ENCODE results near the gene LRRTM1.

LRRTM1 gene

DNA sequence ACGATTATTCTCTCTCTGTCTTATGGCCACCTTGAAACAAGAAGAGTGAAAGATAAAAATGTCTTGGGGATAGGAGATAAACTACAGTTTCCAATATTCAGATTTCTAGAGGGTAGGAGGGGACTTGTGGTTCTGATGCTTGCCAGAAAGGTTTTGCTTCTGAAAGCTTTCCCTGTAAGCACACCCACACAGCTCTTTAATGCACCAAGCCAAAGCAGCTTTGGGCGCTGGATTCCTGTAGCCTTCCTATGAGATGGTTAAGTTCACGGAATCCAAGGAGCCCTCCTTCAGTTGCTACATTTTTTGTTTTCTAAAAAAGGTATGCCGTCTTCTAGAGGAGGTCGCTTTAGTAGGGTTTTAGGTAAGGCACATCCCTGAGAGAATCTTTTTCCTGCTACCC is 4.9 kb downstream of the LRRTM1 start:
- ChIA-PET POLR2A (no interaction called here), CTCF (no interaction called here)
- H3K4me3 ChIP-seq (ENCODE audit: low read depth, low read length), result no peak overlapping the region
- TF ChIP-seq HOXC10 (CRISPR knock-in tag; IDR thresholded peaks at IDR 0.05) (no peak), ZFP69B (tag by site-specific recombination; IDR thresholded peaks at IDR 0.05) (no peak), ZNF664 (tag by site-specific recombination; IDR thresholded peaks at IDR 0.05) (no peak), ZNF391 (tag by site-specific recombination; IDR thresholded peaks at IDR 0.05; ENCODE audit: borderline replicate concordance, low read depth) (no peak), ZNF184 (tag by site-specific recombination; IDR thresholded peaks at IDR 0.05) (no peak), ZNF747 (tag by site-specific recombination; IDR thresholded peaks at IDR 0.05) (no peak), SP7 (tag by site-specific recombination; IDR thresholded peaks at IDR 0.05) (no peak), BCL11B (tag by site-specific recombination; IDR thresholded peaks at IDR 0.05; ENCODE audit: low read depth) (no peak), GLIS1 (tag by site-specific recombination; IDR thresholded peaks at IDR 0.05) (no peak), ZBTB17 (tag by site-specific recombination; IDR thresholded peaks at IDR 0.05) (no peak), ZNF785 (tag by site-specific recombination; IDR thresholded peaks at IDR 0.05) (no peak), ZNF132 (tag by site-specific recombination; IDR thresholded peaks at IDR 0.05; ENCODE audit: borderline replicate concordance) (no peak), ZNF266 (tag by site-specific recombination; IDR thresholded peaks at IDR 0.05; ENCODE audit: low read depth) (no peak), ZNF544 (tag by site-specific recombination; IDR thresholded peaks at IDR 0.05) (no peak)
- TF ChIP-seq, protein P1, sequence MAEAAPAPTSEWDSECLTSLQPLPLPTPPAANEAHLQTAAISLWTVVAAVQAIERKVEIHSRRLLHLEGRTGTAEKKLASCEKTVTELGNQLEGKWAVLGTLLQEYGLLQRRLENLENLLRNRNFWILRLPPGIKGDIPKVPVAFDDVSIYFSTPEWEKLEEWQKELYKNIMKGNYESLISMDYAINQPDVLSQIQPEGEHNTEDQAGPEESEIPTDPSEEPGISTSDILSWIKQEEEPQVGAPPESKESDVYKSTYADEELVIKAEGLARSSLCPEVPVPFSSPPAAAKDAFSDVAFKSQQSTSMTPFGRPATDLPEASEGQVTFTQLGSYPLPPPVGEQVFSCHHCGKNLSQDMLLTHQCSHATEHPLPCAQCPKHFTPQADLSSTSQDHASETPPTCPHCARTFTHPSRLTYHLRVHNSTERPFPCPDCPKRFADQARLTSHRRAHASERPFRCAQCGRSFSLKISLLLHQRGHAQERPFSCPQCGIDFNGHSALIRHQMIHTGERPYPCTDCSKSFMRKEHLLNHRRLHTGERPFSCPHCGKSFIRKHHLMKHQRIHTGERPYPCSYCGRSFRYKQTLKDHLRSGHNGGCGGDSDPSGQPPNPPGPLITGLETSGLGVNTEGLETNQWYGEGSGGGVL (tag by site-specific recombination; IDR thresholded peaks at IDR 0.05), result no peak
- H3K4me1 ChIP-seq (ENCODE audit: control insufficient read depth, insufficient read depth, low read length), result no peaks in the 10 kb centered on the region
- H3K36me3 ChIP-seq (ENCODE audit: control insufficient read depth in 2 of 2, insufficient read depth in 1 of 2, low read length in 2 of 2), result no peaks in the 10 kb centered on the region
- H3K27ac ChIP-seq (ENCODE audit: extremely low read depth, low read depth, low read length), result no peak overlapping the region
- H3K9me3 ChIP-seq (ENCODE audit: control insufficient read depth, insufficient read depth, low read depth, low read length), result no peaks in the 10 kb centered on the region

DNA sequence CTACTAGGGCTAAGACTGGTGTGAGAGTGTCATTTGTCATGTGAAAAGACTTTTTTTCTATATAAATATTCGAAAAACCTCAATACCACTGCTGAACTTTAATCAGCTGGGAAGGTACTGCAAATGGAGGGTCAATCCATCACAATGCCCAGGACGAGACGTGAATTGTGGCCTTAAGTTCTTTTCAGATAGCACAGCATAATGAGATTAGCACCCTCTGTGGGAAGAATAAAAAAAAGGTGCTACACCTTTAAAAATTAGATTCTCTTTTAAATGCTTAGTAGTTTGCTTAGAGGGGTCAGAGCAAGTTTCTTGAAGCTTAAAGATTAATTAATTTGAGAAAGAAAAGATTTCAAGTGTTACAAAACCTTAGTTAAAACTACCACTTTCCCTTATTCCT is 5.6 kb downstream of the LRRTM1 start:
- POLR2A ChIA-PET, result no interaction called here
- CTCF ChIA-PET, result no interaction called here
- Histone ChIP-seq H3K4me3 (ENCODE audit: low read depth, low read length) (no peak overlapping the region), H3K36me3 (ENCODE audit: control insufficient read depth in 2 of 2, insufficient read depth in 1 of 2, low read length in 2 of 2) (no peaks in the 10 kb centered on the region), H3K27ac (ENCODE audit: extremely low read depth, low read depth, low read length) (no peak overlapping the region), H3K4me1 (ENCODE audit: control insufficient read depth, insufficient read depth, low read length) (no peaks in the 10 kb centered on the region), H3K9me3 (ENCODE audit: control insufficient read depth, insufficient read depth, low read depth, low read length) (no peaks in the 10 kb centered on the region)
- TF ChIP-seq, protein P2, sequence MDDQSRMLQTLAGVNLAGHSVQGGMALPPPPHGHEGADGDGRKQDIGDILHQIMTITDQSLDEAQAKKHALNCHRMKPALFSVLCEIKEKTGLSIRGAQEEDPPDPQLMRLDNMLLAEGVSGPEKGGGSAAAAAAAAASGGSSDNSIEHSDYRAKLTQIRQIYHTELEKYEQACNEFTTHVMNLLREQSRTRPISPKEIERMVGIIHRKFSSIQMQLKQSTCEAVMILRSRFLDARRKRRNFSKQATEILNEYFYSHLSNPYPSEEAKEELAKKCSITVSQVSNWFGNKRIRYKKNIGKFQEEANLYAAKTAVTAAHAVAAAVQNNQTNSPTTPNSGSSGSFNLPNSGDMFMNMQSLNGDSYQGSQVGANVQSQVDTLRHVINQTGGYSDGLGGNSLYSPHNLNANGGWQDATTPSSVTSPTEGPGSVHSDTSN (CRISPR knock-in tag; IDR thresholded peaks at IDR 0.05), result no peak
- TF ChIP-seq, protein P3, sequence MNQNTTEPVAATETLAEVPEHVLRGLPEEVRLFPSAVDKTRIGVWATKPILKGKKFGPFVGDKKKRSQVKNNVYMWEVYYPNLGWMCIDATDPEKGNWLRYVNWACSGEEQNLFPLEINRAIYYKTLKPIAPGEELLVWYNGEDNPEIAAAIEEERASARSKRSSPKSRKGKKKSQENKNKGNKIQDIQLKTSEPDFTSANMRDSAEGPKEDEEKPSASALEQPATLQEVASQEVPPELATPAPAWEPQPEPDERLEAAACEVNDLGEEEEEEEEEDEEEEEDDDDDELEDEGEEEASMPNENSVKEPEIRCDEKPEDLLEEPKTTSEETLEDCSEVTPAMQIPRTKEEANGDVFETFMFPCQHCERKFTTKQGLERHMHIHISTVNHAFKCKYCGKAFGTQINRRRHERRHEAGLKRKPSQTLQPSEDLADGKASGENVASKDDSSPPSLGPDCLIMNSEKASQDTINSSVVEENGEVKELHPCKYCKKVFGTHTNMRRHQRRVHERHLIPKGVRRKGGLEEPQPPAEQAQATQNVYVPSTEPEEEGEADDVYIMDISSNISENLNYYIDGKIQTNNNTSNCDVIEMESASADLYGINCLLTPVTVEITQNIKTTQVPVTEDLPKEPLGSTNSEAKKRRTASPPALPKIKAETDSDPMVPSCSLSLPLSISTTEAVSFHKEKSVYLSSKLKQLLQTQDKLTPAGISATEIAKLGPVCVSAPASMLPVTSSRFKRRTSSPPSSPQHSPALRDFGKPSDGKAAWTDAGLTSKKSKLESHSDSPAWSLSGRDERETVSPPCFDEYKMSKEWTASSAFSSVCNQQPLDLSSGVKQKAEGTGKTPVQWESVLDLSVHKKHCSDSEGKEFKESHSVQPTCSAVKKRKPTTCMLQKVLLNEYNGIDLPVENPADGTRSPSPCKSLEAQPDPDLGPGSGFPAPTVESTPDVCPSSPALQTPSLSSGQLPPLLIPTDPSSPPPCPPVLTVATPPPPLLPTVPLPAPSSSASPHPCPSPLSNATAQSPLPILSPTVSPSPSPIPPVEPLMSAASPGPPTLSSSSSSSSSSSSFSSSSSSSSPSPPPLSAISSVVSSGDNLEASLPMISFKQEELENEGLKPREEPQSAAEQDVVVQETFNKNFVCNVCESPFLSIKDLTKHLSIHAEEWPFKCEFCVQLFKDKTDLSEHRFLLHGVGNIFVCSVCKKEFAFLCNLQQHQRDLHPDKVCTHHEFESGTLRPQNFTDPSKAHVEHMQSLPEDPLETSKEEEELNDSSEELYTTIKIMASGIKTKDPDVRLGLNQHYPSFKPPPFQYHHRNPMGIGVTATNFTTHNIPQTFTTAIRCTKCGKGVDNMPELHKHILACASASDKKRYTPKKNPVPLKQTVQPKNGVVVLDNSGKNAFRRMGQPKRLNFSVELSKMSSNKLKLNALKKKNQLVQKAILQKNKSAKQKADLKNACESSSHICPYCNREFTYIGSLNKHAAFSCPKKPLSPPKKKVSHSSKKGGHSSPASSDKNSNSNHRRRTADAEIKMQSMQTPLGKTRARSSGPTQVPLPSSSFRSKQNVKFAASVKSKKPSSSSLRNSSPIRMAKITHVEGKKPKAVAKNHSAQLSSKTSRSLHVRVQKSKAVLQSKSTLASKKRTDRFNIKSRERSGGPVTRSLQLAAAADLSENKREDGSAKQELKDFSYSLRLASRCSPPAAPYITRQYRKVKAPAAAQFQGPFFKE (tag by site-specific recombination; IDR thresholded peaks at IDR 0.05; ENCODE audit: borderline replicate concordance), result no peak
- TF ChIP-seq PRDM1 (tag by site-specific recombination; IDR thresholded peaks at IDR 0.05) (no peak), ZNF391 (tag by site-specific recombination; IDR thresholded peaks at IDR 0.05; ENCODE audit: borderline replicate concordance, low read depth) (no peak), ZNF324 (tag by site-specific recombination; IDR thresholded peaks at IDR 0.05) (no peak), ZNF140 (tag by site-specific recombination; IDR thresholded peaks at IDR 0.05) (no peak), ZFP69B (tag by site-specific recombination; IDR thresholded peaks at IDR 0.05) (no peak), ZNF19 (tag by site-specific recombination; IDR thresholded peaks at IDR 0.05; ENCODE audit: low read depth) (no peak), ZNF585B (tag by site-specific recombination; IDR thresholded peaks at IDR 0.05) (no peak)
